HUDEP-2 (cell line): ENCODE data around the gene ZNF184.
"Not testable (repeated sequence)": the region's sequence is repeated elsewhere in the genome, so short reads cannot be mapped to it uniquely, and the experiment has no call there.

Experiments used
- DNase-seq, 76 experiments: peaks; one replicate each; lab custom pipeline; 2025; ENCODE audit not compliant: unreplicated experiment in 76 of 76; lab: John Stamatoyannopoulos, UW

ZNF184 gene

GRCh38 chr6:27426045-27426620 lies 46.8 kb downstream of the ZNF184 start:
- DNase-seq = no peak

GRCh38 chr6:27424851-27425250 lies 48.1 kb downstream of the ZNF184 start:
- DNase-seq = not testable (repeated sequence)

DNA sequence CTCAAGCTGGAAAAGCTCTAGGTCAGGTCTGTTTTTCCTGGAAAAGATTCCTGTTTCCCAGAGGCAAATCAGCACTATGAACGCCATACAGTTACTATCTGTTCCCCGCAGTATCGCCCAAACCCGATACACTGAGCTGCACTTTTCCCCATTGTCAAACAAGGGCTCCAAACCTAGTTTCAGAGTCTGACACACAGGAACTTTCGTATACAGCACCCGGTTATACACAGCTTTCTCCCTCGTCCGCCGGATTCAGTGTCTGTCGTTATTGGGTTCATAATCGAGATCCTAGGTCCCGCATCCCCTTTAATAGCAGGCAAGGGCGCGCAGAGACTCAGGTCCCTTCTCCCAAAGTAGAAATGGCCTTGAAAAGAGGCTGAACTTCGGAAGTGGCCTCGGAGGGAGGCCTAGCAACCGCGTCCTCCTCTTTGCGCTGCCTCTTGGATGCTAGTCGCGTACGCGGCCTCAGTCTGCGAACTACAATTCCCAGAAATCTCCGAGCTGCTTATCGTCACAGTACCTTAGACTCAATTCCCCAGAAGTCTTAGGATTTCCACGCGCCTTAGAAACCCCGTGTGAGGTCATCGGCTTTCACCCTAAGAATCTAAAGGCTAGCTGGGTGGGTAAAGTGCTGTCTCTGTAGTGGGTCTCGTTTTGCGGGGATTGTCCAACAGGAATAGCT lies 50.1 kb downstream of the ZNF184 start:
- DNase-seq = no peak

DNA sequence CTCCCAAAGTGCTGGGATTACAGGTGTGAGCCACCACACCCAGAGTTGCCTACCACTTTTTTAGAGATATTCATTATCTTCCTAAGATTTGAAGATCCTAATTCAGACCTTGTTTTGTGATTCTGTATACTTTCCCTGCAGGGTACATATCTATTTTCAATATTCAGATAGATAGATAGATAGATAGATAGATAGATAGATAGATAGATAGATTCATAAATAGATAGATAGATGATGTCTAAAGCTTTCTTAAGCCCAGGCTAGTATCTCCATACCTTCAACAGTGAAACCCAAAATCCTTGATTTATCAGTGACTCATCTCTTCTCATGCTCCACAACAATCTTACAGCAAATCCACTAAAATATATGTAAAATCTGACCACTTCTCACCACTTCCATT lies 53.5 kb downstream of the ZNF184 start:
- no peak for DNase-seq

- DNase-seq = no peak
These were observed 57.0 kb downstream of the ZNF184 start for GRCh38 chr6:27415898-27416297.

GRCh38 chr6:27414996-27415395 lies 57.9 kb downstream of the ZNF184 start:
- DNase-seq = no peak

GRCh38 chr6:27414300-27414699 lies 58.6 kb downstream of the ZNF184 start:
- DNase-seq = no peak

GRCh38 chr6:27407153-27407814 lies 65.6 kb downstream of the ZNF184 start:
- no peak for DNase-seq

GRCh38 chr6:27406085-27406484 lies 66.8 kb downstream of the ZNF184 start:
- no peak for DNase-seq

GRCh38 chr6:27400877-27401642 lies 71.8 kb downstream of the ZNF184 start:
- no peak for DNase-seq
